Epithelial cell of esophagus (primary cell): Measurements from ENCODE around the gene KLRF1.

Experiments
- DNase-seq: peaks from one replicate; pipeline ENCODE4 v3.0.0; 2010; ENCODE audit warnings: low read depth
- H3K4me3 ChIP-seq: 2 replicates; pipeline ENCODE4 v1.5.1; 2011; ENCODE audit warnings: mild to moderate bottlenecking, low read length, control low read depth
- CTCF ChIP-seq: IDR thresholded peaks from 2 replicates; pipeline ENCODE4 v1.5.1; 2011; ENCODE audit warnings: low read depth, mild to moderate bottlenecking, low read length, control low read depth, inconsistent platforms; ENCODE audit not compliant: insufficient read depth; ENCODE audit errors: missing control alignments

KLRF1 gene

GRCh38 chr12:9827209-9827888, at the start of gene KLRF1:
Gene KLRF1 (plus strand): TSS chr12:9827481. CDS start chr12:9827545, 64 bp downstream.
- TF ChIP-seq CTCF, result no peak
- no peak for DNase-seq
- no peak within 1 kb of the TSS for H3K4me3 ChIP-seq

GRCh38 chr12:9779209-9779608, 48.1 kb upstream of the KLRF1 start:
- TF ChIP-seq CTCF, result no peak
- H3K4me3 ChIP-seq, result no peak overlapping the region
- DNase-seq, result no peak

GRCh38 chr12:9781360-9781759, 45.9 kb upstream of the KLRF1 start:
- no peak for DNase-seq
- TF ChIP-seq CTCF, result no peak

GRCh38 chr12:9782547-9783382, 44.5 kb upstream of the KLRF1 start:
- DNase-seq, result no peak
- H3K4me3 ChIP-seq, result no peak overlapping the region
- TF ChIP-seq CTCF, result no peak

More at GRCh38 chr12:9781360-9781759, 45.9 kb upstream of the KLRF1 start:
- H3K4me3 ChIP-seq, result no peak overlapping the region

GRCh38 chr12:9784326-9784725, 43.0 kb upstream of the KLRF1 start:
- H3K4me3 ChIP-seq, result no peak overlapping the region
- DNase-seq, result no peak
- no peak for TF ChIP-seq CTCF

GRCh38 chr12:9784816-9785215, 42.5 kb upstream of the KLRF1 start:
- no peak overlapping the region for H3K4me3 ChIP-seq
- DNase-seq, result no peak
- TF ChIP-seq CTCF, result no peak
